Suprapubic skin (tissue), 3 donors: ENCODE data around the gene TBPL2.

Experiments used
- POLR2AphosphoS5 ChIP-seq, 3 donors: sonication (generic); formaldehyde crosslinking; IDR thresholded peaks; one replicate each; pipeline ENCODE4 v1.6.1; 2017; ENCODE audit warnings: antibody characterized with exemption in 3 of 3
- TF ChIP-seq, protein P1 (sequence below), 2 donors: fragments of 200-600 bp in 1 of 2; fragments of 450-650 bp in 1 of 2; sonication (generic) in 1 of 2; IDR thresholded peaks; one replicate each; pipeline ENCODE4 v1.5.1; 2016 to 2019; ENCODE audit warnings: antibody characterized with exemption in 2 of 2, mild to moderate bottlenecking in 1 of 2, moderate library complexity in 1 of 2

DNA sequence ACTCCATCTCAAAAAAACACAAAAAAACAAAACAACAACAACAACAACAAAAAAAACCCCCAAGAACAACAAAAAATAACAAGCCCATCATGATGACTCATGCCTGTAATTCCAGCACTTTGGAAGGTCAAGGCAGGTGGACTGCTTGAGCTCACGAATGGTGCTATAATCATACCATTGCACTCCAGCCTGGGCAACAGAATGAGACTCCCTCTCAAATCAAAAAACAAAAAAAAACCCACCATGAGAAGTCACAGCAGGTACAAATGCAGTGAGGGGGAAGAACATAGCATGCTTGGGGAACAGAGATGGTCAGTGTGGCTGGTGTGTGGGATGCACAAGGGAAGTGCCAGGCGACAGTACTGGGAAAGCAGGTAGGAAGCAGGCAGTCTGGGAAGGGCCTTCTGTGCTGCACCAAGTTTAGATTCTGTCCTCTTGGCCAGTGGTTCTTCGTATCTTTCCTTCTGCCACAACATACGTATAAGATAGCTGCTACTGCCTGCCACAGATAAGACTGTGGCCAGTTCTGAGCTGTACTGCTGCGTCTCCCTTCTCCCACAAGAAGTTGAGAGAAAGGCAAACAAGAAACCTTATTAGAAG lies 56.8 kb downstream of the TBPL2 start:
- no peak for TF ChIP-seq POLR2AphosphoS5 (IDR thresholded peaks at IDR 0.05)
- TF ChIP-seq, protein P1, sequence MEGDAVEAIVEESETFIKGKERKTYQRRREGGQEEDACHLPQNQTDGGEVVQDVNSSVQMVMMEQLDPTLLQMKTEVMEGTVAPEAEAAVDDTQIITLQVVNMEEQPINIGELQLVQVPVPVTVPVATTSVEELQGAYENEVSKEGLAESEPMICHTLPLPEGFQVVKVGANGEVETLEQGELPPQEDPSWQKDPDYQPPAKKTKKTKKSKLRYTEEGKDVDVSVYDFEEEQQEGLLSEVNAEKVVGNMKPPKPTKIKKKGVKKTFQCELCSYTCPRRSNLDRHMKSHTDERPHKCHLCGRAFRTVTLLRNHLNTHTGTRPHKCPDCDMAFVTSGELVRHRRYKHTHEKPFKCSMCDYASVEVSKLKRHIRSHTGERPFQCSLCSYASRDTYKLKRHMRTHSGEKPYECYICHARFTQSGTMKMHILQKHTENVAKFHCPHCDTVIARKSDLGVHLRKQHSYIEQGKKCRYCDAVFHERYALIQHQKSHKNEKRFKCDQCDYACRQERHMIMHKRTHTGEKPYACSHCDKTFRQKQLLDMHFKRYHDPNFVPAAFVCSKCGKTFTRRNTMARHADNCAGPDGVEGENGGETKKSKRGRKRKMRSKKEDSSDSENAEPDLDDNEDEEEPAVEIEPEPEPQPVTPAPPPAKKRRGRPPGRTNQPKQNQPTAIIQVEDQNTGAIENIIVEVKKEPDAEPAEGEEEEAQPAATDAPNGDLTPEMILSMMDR (IDR thresholded peaks at IDR 0.05) = no peak
